Neuron (in vitro differentiated cells): ENCODE data around the gene INTS14.
"Not testable (repeated sequence)": the region's sequence is repeated elsewhere in the genome, so short reads cannot be mapped to it uniquely, and the experiment has no call there.

Source experiments
- H2AFZ ChIP-seq: one replicate; pipeline ENCODE4 v1.6.1; 2013; ENCODE audit warnings: low read depth, mild to moderate bottlenecking, inconsistent platforms, low read length, moderate library complexity
- H3K27me3 ChIP-seq: one replicate; pipeline ENCODE4 v1.6.1; 2013; ENCODE audit warnings: low read length; ENCODE audit not compliant: insufficient read depth
- H3K36me3 ChIP-seq: one replicate; pipeline ENCODE4 v1.6.1; 2013; ENCODE audit warnings: low read length; ENCODE audit not compliant: insufficient read depth
- H3K4me1 ChIP-seq: one replicate; pipeline ENCODE4 v1.6.1; 2013; ENCODE audit warnings: low read length; ENCODE audit not compliant: insufficient read depth
- H3K4me3 ChIP-seq: 2 replicates; pipeline ENCODE4 v1.5.1; 2013; ENCODE audit warnings: mild to moderate bottlenecking, low read length, moderate library complexity
- H3K9me3 ChIP-seq: one replicate; pipeline ENCODE4 v1.6.1; 2013; ENCODE audit warnings: low read length

INTS14 gene

DNA sequence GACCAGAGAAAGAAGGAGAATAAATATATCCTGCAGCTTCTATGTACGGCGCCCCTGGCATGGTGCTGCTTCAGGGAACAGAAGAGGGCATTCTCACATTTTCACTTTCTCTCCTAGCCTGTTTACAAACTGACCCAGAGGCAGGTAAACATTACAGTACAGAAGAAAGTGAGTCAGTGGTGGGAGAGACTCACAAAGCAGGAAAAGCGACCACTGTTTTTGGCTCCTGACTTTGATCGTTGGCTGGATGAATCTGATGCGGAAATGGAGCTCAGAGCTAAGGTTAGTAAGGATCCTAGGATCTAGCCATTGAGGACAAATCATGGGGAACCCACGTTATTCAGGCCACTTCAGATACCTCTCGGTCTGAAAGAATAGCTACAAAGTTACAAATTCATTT lies 54.3 kb downstream of the INTS14 start:
- Histone ChIP-seq H3K4me3 (no peak overlapping the region), H3K4me1 (no peaks in the 10 kb centered on the region), H3K27me3 (no peaks in the 10 kb centered on the region), H3K9me3 (peaks cover 4% of the 10 kb centered on the region), H2AFZ (no peak overlapping the region), H3K36me3 (peaks cover 74% of the 10 kb centered on the region)

DNA sequence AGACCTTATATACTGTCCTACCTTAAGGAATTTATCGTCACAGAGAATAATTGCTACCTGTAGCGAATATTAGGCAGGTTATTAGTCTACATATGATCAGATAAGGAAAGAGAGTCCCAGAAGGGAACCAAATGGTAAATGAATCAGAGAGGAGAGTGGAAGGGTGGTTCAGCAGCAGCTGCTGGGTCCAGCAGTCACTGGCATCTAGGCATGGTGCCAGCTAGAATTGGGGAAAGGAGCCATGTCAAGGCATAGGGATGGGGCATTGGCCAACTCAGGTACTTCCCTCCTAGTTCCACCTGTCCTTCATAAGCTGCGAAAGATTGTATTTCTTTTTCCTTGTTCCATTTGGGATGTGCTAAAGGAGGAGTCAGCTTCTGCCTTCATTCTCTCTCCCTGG lies 57.2 kb downstream of the INTS14 start:
- no peak overlapping the region for H2AFZ ChIP-seq
- peaks cover 4% of the 10 kb centered on the region for H3K9me3 ChIP-seq
- no peaks in the 10 kb centered on the region for H3K27me3 ChIP-seq
- peaks cover 58% of the 10 kb centered on the region for H3K36me3 ChIP-seq
- peaks cover 3% of the 10 kb centered on the region for H3K4me1 ChIP-seq
- H3K4me3 ChIP-seq, result no peak overlapping the region

- H3K36me3 ChIP-seq, result peaks cover 50% of the 10 kb centered on the region
- not testable (repeated sequence) for H3K9me3 ChIP-seq, H3K4me1 ChIP-seq, H3K27me3 ChIP-seq, H3K4me3 ChIP-seq, H2AFZ ChIP-seq
Measured at GRCh38 chr15:65552851-65553250, 58.1 kb downstream of the INTS14 start.

DNA sequence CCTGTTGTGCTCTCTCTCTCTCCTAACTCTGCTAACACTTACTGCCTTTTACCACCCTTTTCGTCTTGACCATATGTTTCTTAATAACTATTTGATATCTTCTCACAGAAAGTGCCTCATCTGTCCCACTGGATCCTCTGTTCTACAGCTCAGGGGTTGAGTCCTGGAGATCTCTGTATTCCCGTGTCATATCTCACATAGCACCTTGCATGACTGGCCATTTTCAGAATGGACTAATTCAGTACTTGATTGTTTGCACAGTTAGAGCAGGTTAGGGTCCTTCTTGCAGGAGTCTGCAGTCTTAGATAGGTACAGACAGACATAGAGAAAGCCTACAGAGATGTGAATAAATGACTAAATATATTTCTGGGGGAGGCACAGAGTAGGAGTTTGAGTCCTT lies 59.7 kb downstream of the INTS14 start:
- peaks cover 3% of the 10 kb centered on the region for H3K4me1 ChIP-seq
- no peak overlapping the region for H3K4me3 ChIP-seq
- H3K9me3 ChIP-seq, result no peaks in the 10 kb centered on the region
- no peak overlapping the region for H2AFZ ChIP-seq
- H3K36me3 ChIP-seq, result peaks cover 39% of the 10 kb centered on the region
- no peaks in the 10 kb centered on the region for H3K27me3 ChIP-seq

GRCh38 chr15:65550681-65551098 lies 60.2 kb downstream of the INTS14 start:
- no peak overlapping the region for H3K4me3 ChIP-seq
- no peaks in the 10 kb centered on the region for H3K9me3 ChIP-seq
- peaks cover 3% of the 10 kb centered on the region for H3K4me1 ChIP-seq
- no peak overlapping the region for H2AFZ ChIP-seq
- no peaks in the 10 kb centered on the region for H3K27me3 ChIP-seq
- H3K36me3 ChIP-seq, result peaks cover 34% of the 10 kb centered on the region

DNA sequence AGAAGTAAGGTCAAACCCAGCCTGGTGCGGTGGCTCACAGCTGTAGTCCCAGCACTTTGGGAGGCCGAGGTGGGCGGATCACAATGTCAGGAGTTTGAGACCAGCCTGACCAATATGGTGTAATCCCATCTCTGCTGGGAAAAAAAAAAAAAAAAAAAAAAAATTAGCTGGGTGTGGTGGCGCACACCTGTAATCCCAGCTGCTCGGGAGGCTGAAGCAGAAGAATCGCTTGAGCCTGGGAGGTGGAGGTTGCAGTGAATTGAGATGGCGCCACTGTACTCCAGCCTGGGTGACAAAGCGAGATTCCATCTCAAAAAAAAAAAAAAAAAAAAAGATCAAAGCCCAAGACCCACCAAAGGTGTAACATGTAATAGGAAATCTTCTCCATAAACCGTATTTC lies 61.6 kb downstream of the INTS14 start:
- H2AFZ ChIP-seq, H3K27me3 ChIP-seq, H3K4me3 ChIP-seq, H3K4me1 ChIP-seq, H3K9me3 ChIP-seq: not testable (repeated sequence)
- H3K36me3 ChIP-seq, result peaks cover 22% of the 10 kb centered on the region

DNA sequence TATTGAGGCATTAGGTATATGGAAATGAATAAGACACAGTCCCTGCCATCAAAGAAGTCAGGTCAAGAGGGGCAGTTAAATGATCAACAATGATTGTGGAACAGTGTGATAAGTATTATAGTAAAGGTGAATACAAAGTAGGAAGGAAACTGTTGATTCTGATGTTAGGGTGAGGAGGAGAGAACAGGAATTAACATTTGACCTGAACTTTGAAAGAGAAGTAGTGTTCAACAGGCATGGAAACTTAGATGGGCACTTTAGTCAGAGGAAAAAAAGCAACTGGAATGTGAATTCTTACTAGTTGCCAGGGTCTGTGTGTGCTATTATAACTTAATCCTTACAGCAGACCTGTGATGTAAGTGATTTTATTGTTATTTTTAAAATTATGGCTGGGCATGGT lies 63.1 kb downstream of the INTS14 start:
- Histone ChIP-seq H2AFZ (no peak overlapping the region), H3K27me3 (no peaks in the 10 kb centered on the region), H3K4me3 (no peak overlapping the region), H3K4me1 (peaks cover 3% of the 10 kb centered on the region), H3K36me3 (peaks cover 13% of the 10 kb centered on the region), H3K9me3 (no peaks in the 10 kb centered on the region)

DNA sequence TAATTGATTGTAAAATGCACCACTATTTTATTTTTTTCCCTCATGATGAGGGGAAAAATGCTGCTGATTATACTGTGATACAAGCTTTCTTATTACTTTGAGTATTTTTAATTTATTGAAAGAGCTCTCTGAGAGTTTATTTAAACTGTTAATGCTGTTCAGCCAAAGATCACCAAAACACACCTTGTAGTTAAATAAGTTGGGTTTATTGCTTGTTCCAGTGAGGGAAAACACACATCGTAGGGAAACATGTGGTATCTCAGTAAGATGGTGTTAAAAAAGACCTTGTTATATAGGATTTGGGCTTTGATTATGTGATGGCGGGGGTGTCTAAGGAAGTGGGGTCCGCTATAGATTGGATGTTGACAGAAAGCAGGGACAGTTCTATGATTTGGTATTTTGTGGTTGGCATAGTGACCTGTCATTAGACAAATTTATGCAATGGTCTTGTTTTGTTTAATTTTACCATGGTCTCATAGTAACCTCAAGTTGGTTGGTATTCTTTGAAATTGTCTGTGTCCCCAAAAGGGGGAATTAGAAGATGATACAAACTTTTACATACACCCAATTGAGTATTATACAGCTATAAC lies 69.6 kb downstream of the INTS14 start:
- Histone ChIP-seq H3K4me3 (no peak overlapping the region), H2AFZ (no peak overlapping the region), H3K4me1 (no peaks in the 10 kb centered on the region), H3K27me3 (no peaks in the 10 kb centered on the region), H3K9me3 (peaks cover 4% of the 10 kb centered on the region), H3K36me3 (peaks cover 13% of the 10 kb centered on the region)

DNA sequence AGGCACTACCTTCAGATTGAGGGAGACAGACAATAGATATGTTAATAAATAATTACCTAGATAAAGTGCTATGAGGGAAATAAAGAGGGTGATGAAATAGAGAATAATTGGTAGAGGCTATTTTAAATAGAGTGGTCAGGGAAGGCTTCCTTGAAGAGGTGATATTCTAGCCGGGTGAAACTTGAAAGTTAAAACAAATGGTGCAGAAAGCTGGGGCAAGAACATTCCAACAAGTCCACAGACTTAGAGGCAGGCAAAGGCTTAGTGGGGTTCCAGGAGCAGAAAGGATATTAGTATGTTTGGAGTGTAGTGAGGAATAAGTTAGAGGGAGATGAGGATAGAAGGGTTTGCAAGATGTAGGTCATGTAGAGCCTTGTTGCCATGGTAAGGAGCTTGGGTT lies 70.6 kb downstream of the INTS14 start:
- H3K36me3 ChIP-seq, result peaks cover 18% of the 10 kb centered on the region
- H3K4me1 ChIP-seq, result no peaks in the 10 kb centered on the region
- peaks cover 4% of the 10 kb centered on the region for H3K9me3 ChIP-seq

GRCh38 chr15:65535192-65535591 lies 75.7 kb downstream of the INTS14 start:
- Histone ChIP-seq H3K9me3 (peaks cover 4% of the 10 kb centered on the region), H3K4me1 (peaks cover 18% of the 10 kb centered on the region), H3K36me3 (peaks cover 15% of the 10 kb centered on the region), H3K4me3 (no peak overlapping the region), H2AFZ (no peak overlapping the region), H3K27me3 (no peaks in the 10 kb centered on the region)

More for the DNA sequence above, 70.6 kb downstream of the INTS14 start:
- no peaks in the 10 kb centered on the region for H3K27me3 ChIP-seq
- no peak overlapping the region for H2AFZ ChIP-seq
- no peak overlapping the region for H3K4me3 ChIP-seq

- H3K27me3 ChIP-seq, result no peaks in the 10 kb centered on the region
- peaks cover 4% of the 10 kb centered on the region for H3K9me3 ChIP-seq
- peaks cover 22% of the 10 kb centered on the region for H3K4me1 ChIP-seq
- no peak overlapping the region for H3K4me3 ChIP-seq
- H3K36me3 ChIP-seq, result peaks cover 15% of the 10 kb centered on the region
- H2AFZ ChIP-seq, result no peak overlapping the region
Measured at GRCh38 chr15:65533057-65533756, 77.7 kb downstream of the INTS14 start.

DNA sequence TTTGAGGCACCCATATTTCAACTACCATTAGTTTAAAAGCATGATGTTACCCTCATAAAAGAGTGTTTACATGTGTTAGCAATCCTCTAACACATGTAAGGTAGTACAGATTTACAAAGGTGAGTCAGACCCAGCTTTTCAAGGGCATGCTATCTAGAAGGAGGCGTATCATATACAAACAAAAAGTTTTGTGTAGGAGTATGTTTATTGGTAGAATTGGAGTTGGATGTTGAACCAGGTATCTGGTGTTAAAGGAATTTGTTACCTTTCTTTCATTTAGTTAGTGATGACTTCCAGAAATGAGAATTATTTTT lies 78.2 kb downstream of the INTS14 start:
- H3K4me3 ChIP-seq, result no peak overlapping the region
- peaks cover 12% of the 10 kb centered on the region for H3K36me3 ChIP-seq
- peaks cover 22% of the 10 kb centered on the region for H3K4me1 ChIP-seq
- H2AFZ ChIP-seq, result no peak overlapping the region
- H3K9me3 ChIP-seq, result peaks cover 4% of the 10 kb centered on the region
- no peaks in the 10 kb centered on the region for H3K27me3 ChIP-seq

DNA sequence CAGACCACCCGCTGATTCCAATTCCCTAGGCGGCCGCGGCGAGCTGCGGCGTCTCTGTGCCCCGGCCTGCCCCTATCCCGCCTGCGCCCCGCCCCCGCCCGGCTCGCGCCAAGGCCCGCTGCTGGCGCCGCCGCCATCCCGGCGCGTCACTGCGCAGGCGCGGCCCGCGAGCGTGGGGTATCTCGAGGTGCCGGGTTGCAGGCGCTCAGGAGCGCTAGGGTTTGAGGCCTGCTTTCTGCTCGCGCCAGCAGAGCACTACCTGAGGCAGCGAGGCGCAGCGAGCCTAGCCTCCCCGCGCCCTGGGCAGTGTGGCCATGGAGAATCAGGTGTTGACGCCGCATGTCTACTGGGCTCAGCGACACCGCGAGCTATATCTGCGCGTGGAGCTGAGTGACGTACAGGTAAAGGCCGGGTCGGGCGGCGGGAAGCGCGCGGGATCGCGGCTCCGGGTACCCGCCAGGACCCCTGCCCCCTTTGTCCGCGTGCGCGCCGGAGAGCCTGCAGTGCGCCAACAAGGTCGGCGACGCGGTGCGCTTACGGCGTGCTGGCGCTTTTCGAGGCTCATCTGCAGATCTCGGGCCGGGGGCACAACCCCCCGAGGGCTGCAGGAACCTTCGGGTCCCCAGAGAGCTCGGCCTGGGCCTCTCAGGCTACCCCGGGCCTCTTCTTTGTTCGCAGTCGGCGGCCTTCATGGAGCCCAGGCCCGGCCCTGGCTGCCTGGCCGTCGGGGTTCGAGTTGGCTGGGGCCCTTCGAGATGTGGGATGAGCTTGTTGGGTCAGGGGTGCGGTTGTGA lies 80.4 kb downstream of the INTS14 start, which contains the start of gene HACD3:
HACD3 (plus strand) TSS at position 146 of the 794 bp plus-strand sequence; CDS start at position 315, 169 bp downstream.
- H3K9me3 ChIP-seq, result no peaks in the 10 kb centered on the region
- H3K4me3 ChIP-seq, result peak within 1 kb of the TSS; percentile 91
- peaks cover 22% of the 10 kb centered on the region for H3K4me1 ChIP-seq
- peak within 1 kb of the TSS; percentile 35 for H2AFZ ChIP-seq
- H3K27me3 ChIP-seq, result no peaks in the 10 kb centered on the region
- H3K36me3 ChIP-seq, result no peaks in the 10 kb centered on the region
